Heart left ventricle (tissue), 16 donors: ENCODE data around the gene PLCL1. TPM values are rescaled to one million over a fixed set of nuclear protein-coding genes. Genes with fewer than 3 reads are reported as not detected.

Experiments used
- ATAC-seq, 4 donors: fragments of 200-7000 bp; cut with Tn5 transposase; one replicate each; pipeline ENCODE4 v1.9.1; 2020 to 2022; ENCODE audit warnings: moderate library complexity in 4 of 4, mild to moderate bottlenecking in 3 of 4, moderate number of reproducible peaks in 1 of 4
- DNase-seq, 5 donors: peaks; one replicate each; pipeline ENCODE4 v3.0.0-alpha.2; 2020
- H3K27ac ChIP-seq, 12 donors: fragments of 200-600 bp; sonication (generic) in 4 of 12; one replicate each; pipeline versions ENCODE4 v1.5.0 to v1.8.0; 2016 to 2022; ENCODE audit warnings: mild to moderate bottlenecking in 2 of 12
- H3K27me3 ChIP-seq, 9 donors: fragments of 200-600 bp; sonication (generic) in 2 of 9; one replicate each; pipeline versions ENCODE4 v1.5.1 to v1.8.0; 2016 to 2022; ENCODE audit warnings: mild to moderate bottlenecking in 3 of 9
- H3K36me3 ChIP-seq, 9 donors: fragments of 200-600 bp; sonication (generic) in 2 of 9; one replicate each; pipeline versions ENCODE4 v1.5.0 to v1.8.0; 2018 to 2022; ENCODE audit warnings: mild to moderate bottlenecking in 2 of 9
- H3K4me1 ChIP-seq, 12 donors: fragments of 200-600 bp; sonication (generic) in 4 of 12; one replicate each; pipeline versions ENCODE4 v1.5.0 to v1.8.0; 2016 to 2022; ENCODE audit warnings: mild to moderate bottlenecking in 3 of 12
- H3K4me3 ChIP-seq, 12 donors: fragments of 200-600 bp; sonication (generic) in 4 of 12; one replicate each; pipeline versions ENCODE4 v1.5.0 to v1.8.0; 2017 to 2022; ENCODE audit warnings: mild to moderate bottlenecking in 9 of 12, moderate library complexity in 4 of 12
- H3K9me3 ChIP-seq, 12 donors: fragments of 200-600 bp; sonication (generic) in 4 of 12; one replicate each; pipeline versions ENCODE4 v1.5.0 to v1.8.0; 2016 to 2022; ENCODE audit warnings: mild to moderate bottlenecking in 1 of 12
- CTCF ChIP-seq, 12 donors: fragments of 200-600 bp; sonication (generic) in 4 of 12; IDR thresholded peaks; one replicate each; pipeline versions ENCODE4 v1.5.0 to v1.8.0; 2018 to 2022; ENCODE audit warnings: antibody characterized with exemption in 12 of 12, mild to moderate bottlenecking in 5 of 12
- POLR2A ChIP-seq, 2 donors: fragments of 450-650 bp; IDR thresholded peaks; one replicate each; pipeline ENCODE4 v1.6.1; 2017; ENCODE audit warnings: antibody characterized with exemption in 2 of 2, mild to moderate bottlenecking in 2 of 2, moderate library complexity in 2 of 2
- WGBS, 4 donors: extraction: QIAGEN DNeasy Blood & Tissue Kit in 2 of 4; methylation state at CpG; one replicate each; pipeline versions ENCODE4 v1.1.5 to v1.1.7; 2013 to 2018; 5-methylcytosine and 5-hydroxymethylcytosine counted together
- intact Hi-C, 10 donors: fragments of 100-400 bp; cut with DNase I; formaldehyde crosslinking; loops; one replicate each; pipeline versions ENCODE4 v1.11.1 to v1.14.2; 2022
- polyA plus RNA-seq, 2 donors: library from polyadenylated mRNA; stranded (reverse); fragments of 200-250 nt; gene quantifications; one replicate each; pipeline ENCODE4 v1.2.3, GENCODE V29; 2013
- total RNA-seq, 9 donors: library from RNA; depleted of rRNA in 2 of 9; stranded (reverse); fragments of >200 nt in 2 of 9; fragmentation: NEBNext Ultra II Directional in 3 of 9; extraction: Animal tissue kit (Norgen Biotek cat#: 25700) in 3 of 9; gene quantifications; one replicate each; pipeline versions ENCODE4 v1.1.0 to v1.2.4, GENCODE V29; 2016 to 2023
- donor health status: ischemic (EF 13 %, LVEDD 7.1; RV severe dilation, severe dysfunction).
- donor health status: healthy with polysubstance abuse.
- donor health status: DM: no; HTN: yes; CAD: no.
- donor health status: DM: no; HTN: no; CAD: no.
- donor health status: ischemic (EF 25% LVEDD 6.9; RV normal size, moderate dysfunction).
- donor health status: ischemic (EF 25% LVEDD 5.7; RV mildly dilated, moderate dysfunction).
- donor health status: healthy.
- donor health status: DM: yes; HTN: yes; CAD: no.
- donor health status: ischemic (EF 35%, LVEDD 5.7; RV mildly dilated, moderate dysfunction).
- donor health status: nonischemic (EF 11% LVEDD 7.7; RV severe dilation, severe dysfunction).
- donor health status: DM: yes; HTN: yes; CAD: no.
- donor health status: PGD.
- donor health status: ischemic (EF 29% LVEDD 5.4; RV normal size, mild dysfunction).
- donor health status: nonischemic (EF 23%, LVEDD 6.1; RV moderate dilation, normal function).

The PLCL1 gene
- total and polyA plus RNA-seq, 11 donors = 22.0 to 126 (median 90.4) TPM

- Histone ChIP-seq H3K27me3 (no peaks in the 10 kb centered on the region), H3K4me1 (peaks cover 0 to 14% (median 0%) of the 10 kb centered on the region in 12 donors), H3K27ac (no peak overlapping the region), H3K4me3 (no peak overlapping the region), H3K9me3 (no peaks in the 10 kb centered on the region), H3K36me3 (no peaks in the 10 kb centered on the region)
- DNase-seq (no peak), ATAC-seq (no peak)
- TF ChIP-seq POLR2A (IDR thresholded peaks at IDR 0.05) (no peak), CTCF (IDR thresholded peaks at IDR 0.05) (no peak)
- intact Hi-C loops = no loop called here
- 93 to 98% (median 96%) methylated on average over 2 of the region's 2 CpGs for WGBS, 4 donors
Observed at GRCh38 chr2:198044777-198045176, 240.4 kb downstream of the PLCL1 start.

GRCh38 chr2:198045227-198045626, 240.8 kb downstream of the PLCL1 start:
- intact Hi-C loops = no loop called here
- DNase-seq = no peak
- Histone ChIP-seq H3K27ac (no peak overlapping the region), H3K36me3 (no peaks in the 10 kb centered on the region), H3K4me1 (peaks cover 0 to 14% (median 0%) of the 10 kb centered on the region in 12 donors), H3K27me3 (no peaks in the 10 kb centered on the region), H3K4me3 (no peak overlapping the region), H3K9me3 (no peaks in the 10 kb centered on the region)
- no peak for ATAC-seq
- no peak for TF ChIP-seq CTCF (IDR thresholded peaks at IDR 0.05)
- no peak for TF ChIP-seq POLR2A (IDR thresholded peaks at IDR 0.05)

- Histone ChIP-seq H3K27me3 (no peaks in the 10 kb centered on the region), H3K4me3 (no peak overlapping the region), H3K27ac (peak overlapping the region in 11 of 12 donors; percentile 3 to 55 (median 43)), H3K4me1 (peaks cover 0 to 43% (median 17%) of the 10 kb centered on the region in 12 donors), H3K9me3 (no peaks in the 10 kb centered on the region), H3K36me3 (no peaks in the 10 kb centered on the region)
- intact Hi-C loops = loop anchor here in 5 of 10 donors (5.0 to 10.0 kb wide), 2 partner anchors 248 to 250 kb away; partner anchors contain the start of gene PLCL1 (in 5 of the 5)
- TF ChIP-seq POLR2A (IDR thresholded peaks at IDR 0.05) (no peak), CTCF (IDR thresholded peaks at IDR 0.05) (no peak)
- DNase-seq (no peak), ATAC-seq (peak in 2 of 4 donors; percentile 47 to 49)
- 59 to 70% (median 61%) methylated on average over 2 of the region's 2 CpGs for WGBS, 4 donors
Observed at GRCh38 chr2:198052741-198053140, 248.3 kb downstream of the PLCL1 start.

GRCh38 chr2:198053148-198053547, 248.8 kb downstream of the PLCL1 start:
- 95 to 100% (median 99%) methylated on average over 1 of the region's 1 CpG for WGBS, 4 donors
- DNase-seq (no peak), ATAC-seq (peak in 3 of 4 donors; percentile 8 to 25 (median 16))
- no peaks in the 10 kb centered on the region for H3K27me3 ChIP-seq
- no peak overlapping the region for H3K4me3 ChIP-seq
- H3K27ac ChIP-seq = peak overlapping the region in 11 of 12 donors; percentile 3 to 55 (median 43)
- intact Hi-C loops = loop anchor here in 5 of 10 donors (5.0 to 10.0 kb wide), 2 partner anchors 248 to 251 kb away; partner anchors contain the start of gene PLCL1 (in 5 of the 5)
- TF ChIP-seq POLR2A (IDR thresholded peaks at IDR 0.05) (no peak), CTCF (IDR thresholded peaks at IDR 0.05) (no peak)
- H3K9me3 ChIP-seq = no peaks in the 10 kb centered on the region
- H3K4me1 ChIP-seq = peaks cover 0 to 43% (median 17%) of the 10 kb centered on the region in 12 donors
- no peaks in the 10 kb centered on the region for H3K36me3 ChIP-seq
